ENCODE measurements around the gene STIM2.
"Not testable (repeated sequence)": the region's sequence is repeated elsewhere in the genome, so short reads cannot be mapped to it uniquely, and the experiment has no call there.

Gene STIM2

GRCh38 chr4:27001398-27002164, 140.9 kb downstream of the STIM2 start:
- DNase-seq (ENCODE audit: low read depth, low spot score) = no peak

- no peak for DNase-seq (ENCODE audit: low read depth, low spot score)
These were observed 143.0 kb downstream of the STIM2 start for GRCh38 chr4:27003642-27004113.

- no peak for DNase-seq (ENCODE audit: low read depth, low spot score)
These were observed 144.9 kb downstream of the STIM2 start for GRCh38 chr4:27005501-27005900.

- DNase-seq (ENCODE audit: low read depth, low spot score) = no peak
These were observed 145.4 kb downstream of the STIM2 start for GRCh38 chr4:27005905-27006590.

GRCh38 chr4:27006646-27007045, 146.0 kb downstream of the STIM2 start:
- no peak for DNase-seq (ENCODE audit: low read depth, low spot score)

GRCh38 chr4:27007507-27007906, 146.9 kb downstream of the STIM2 start:
- DNase-seq (ENCODE audit: low read depth, low spot score) = no peak

GRCh38 chr4:27008679-27009078, 148.0 kb downstream of the STIM2 start:
- DNase-seq (ENCODE audit: low read depth, low spot score) = no peak

- no peak for DNase-seq (ENCODE audit: low read depth, low spot score)
These were observed 148.9 kb downstream of the STIM2 start for GRCh38 chr4:27009539-27009938.

GRCh38 chr4:27010334-27010940, 149.8 kb downstream of the STIM2 start:
- peak; percentile 9 for DNase-seq (ENCODE audit: low read depth, low spot score)

GRCh38 chr4:27011401-27011800, 150.8 kb downstream of the STIM2 start:
- DNase-seq (ENCODE audit: low read depth, low spot score) = no peak

- no peak for DNase-seq (ENCODE audit: low read depth, low spot score)
These were observed 152.4 kb downstream of the STIM2 start for GRCh38 chr4:27013012-27013411.

GRCh38 chr4:27016551-27016950, 155.9 kb downstream of the STIM2 start:
- DNase-seq (ENCODE audit: low read depth, low spot score) = no peak

- no peak for DNase-seq (ENCODE audit: low read depth, low spot score)
These were observed 157.0 kb downstream of the STIM2 start for GRCh38 chr4:27017623-27018022.

- no peak for DNase-seq (ENCODE audit: low read depth, low spot score)
These were observed 157.4 kb downstream of the STIM2 start for GRCh38 chr4:27018076-27018475.

- DNase-seq (ENCODE audit: low read depth, low spot score) = no peak
These were observed 158.3 kb downstream of the STIM2 start for GRCh38 chr4:27018910-27019309.

- DNase-seq (ENCODE audit: low read depth, low spot score) = no peak
These were observed 159.1 kb downstream of the STIM2 start for GRCh38 chr4:27019766-27020165.

- DNase-seq (ENCODE audit: low read depth, low spot score) = no peak
These were observed 159.6 kb downstream of the STIM2 start for GRCh38 chr4:27020203-27020602.

- DNase-seq (ENCODE audit: low read depth, low spot score) = no peak
These were observed 160.0 kb downstream of the STIM2 start for GRCh38 chr4:27020603-27021002.

- no peak for DNase-seq (ENCODE audit: low read depth, low spot score)
These were observed 162.3 kb downstream of the STIM2 start for GRCh38 chr4:27022963-27023362.

- DNase-seq (ENCODE audit: low read depth, low spot score) = no peak
These were observed 162.7 kb downstream of the STIM2 start for GRCh38 chr4:27023366-27023765.

GRCh38 chr4:27024805-27025204, 164.2 kb downstream of the STIM2 start:
- no peak for DNase-seq (ENCODE audit: low read depth, low spot score)

GRCh38 chr4:27027428-27027827, 166.8 kb downstream of the STIM2 start:
- DNase-seq (ENCODE audit: low read depth, low spot score) = no peak

GRCh38 chr4:27035127-27035526, 174.5 kb downstream of the STIM2 start:
- not testable (repeated sequence) for DNase-seq (ENCODE audit: low read depth, low spot score)

All from activated CD4-positive, CD25-positive, alpha-beta regulatory T cell treated with anti-CD3 and anti-CD28 coated beads, Interleukin-2, amount 50 U/mL, for 16 hours (primary cell).